K562 (cell line): ENCODE measurements around the gene NDUFB7. TPM values are rescaled to one million over a fixed set of nuclear protein-coding genes. Genes with fewer than 3 reads are reported as not detected.

ENCODE experiments used
- ATAC-seq: fragments of 200-7000 bp; cut with Tn5 transposase; 3 replicates; pipeline ENCODE4 v1.9.1; 2020; ENCODE audit warnings: moderate library complexity
- BruUV-seq: library from RNA; stranded (reverse); fragments of 400-500 nt; replicated peaks from 2 replicates; lab custom pipeline; 2021; lab: Mats Ljungman, UMichigan
- CTCF ChIA-PET: fragments of 300-600 bp; formaldehyde crosslinking; extraction: SDS; loops from one replicate; lab custom pipeline; 2021; ENCODE audit warnings: low intra/inter-chr PET ratio; lab: Yijun Ruan, JAX
- POLR2A ChIA-PET: fragments of 300-600, 350-650 bp; sonication (Branson Sonifier 250); formaldehyde crosslinking; extraction: SDS; loops from one replicate; lab custom pipeline; 2021; ENCODE audit warnings: antibody characterized with exemption, inconsistent platforms; lab: Yijun Ruan, JAX
- DNase-seq, 4 experiments: peaks; one replicate each; pipeline versions ENCODE4 v3.0.0 to v3.0.0-alpha.2; 2011 to 2018; ENCODE audit warnings: low spot score in 3 of 4, mixed read lengths in 3 of 4; ENCODE audit errors: extremely low read depth in 1 of 4
- FAIRE-seq: peaks from 2 replicates; lab custom pipeline; 2011; peaks lifted over from hg19 to GRCh38; lab: Jason Lieb, UNC
- H2AFZ ChIP-seq: 2 replicates; pipeline ENCODE4 v1.6.0; 2011; ENCODE audit warnings: low read depth, low read length, control low read depth, inconsistent platforms
- H3K27ac ChIP-seq: fragments of 200-600 bp; 3 replicates; pipeline ENCODE4 v1.8.0; 2011; ENCODE audit warnings: low read depth, mild to moderate bottlenecking, control low read depth, inconsistent platforms, low read length, moderate library complexity, mixed read lengths; ENCODE audit errors: extremely low read depth
- H3K27me3 ChIP-seq, 2 experiments: fragments of 300-600 bp in 1 of 2; 2 replicates in 1 of 2; 3 replicates in 1 of 2; pipeline versions ENCODE4 v1.6.0 to v1.8.0; 2011; ENCODE audit warnings: inconsistent platforms in 2 of 2, low read length in 2 of 2, mild to moderate bottlenecking in 1 of 2, mixed read lengths in 1 of 2, moderate library complexity in 1 of 2; ENCODE audit not compliant: control insufficient read depth in 2 of 2, insufficient read depth in 2 of 2
- H3K36me3 ChIP-seq: fragments of 300-600 bp; 3 replicates; pipeline ENCODE4 v1.8.0; 2011; ENCODE audit warnings: mild to moderate bottlenecking, low read length, inconsistent platforms; ENCODE audit not compliant: control insufficient read depth, insufficient read depth
- H3K4me1 ChIP-seq, 2 experiments: fragments of 200-600 bp in 1 of 2; replicated peaks in 1 of 2; 2 replicates in 1 of 2; 3 replicates in 1 of 2; pipeline versions ENCODE4 v1.5.1 to v1.8.0; 2011; ENCODE audit warnings: inconsistent platforms in 2 of 2, low read length in 2 of 2, mild to moderate bottlenecking in 1 of 2, mixed read lengths in 1 of 2, moderate library complexity in 1 of 2; ENCODE audit not compliant: control insufficient read depth in 2 of 2, insufficient read depth in 2 of 2
- H3K4me2 ChIP-seq: 2 replicates; pipeline ENCODE4 v1.6.1; 2011; ENCODE audit warnings: low read length, control low read depth, inconsistent platforms, mixed read lengths; ENCODE audit not compliant: insufficient read depth
- H3K4me3 ChIP-seq: fragments of 200-600 bp; sonication (generic), shearing (Covaris generic); 2 replicates; pipeline ENCODE4 v1.5.1; 2016; ENCODE audit warnings: control low read depth, inconsistent platforms
- H3K79me2 ChIP-seq: fragments of 200-600 bp; 3 replicates; pipeline ENCODE4 v1.8.0; 2011; ENCODE audit warnings: low read length, inconsistent platforms; ENCODE audit not compliant: control insufficient read depth, insufficient read depth
- H3K9ac ChIP-seq, 2 experiments: 2 replicates each; pipeline versions ENCODE4 v1.6.0 to v1.6.1; 2011; ENCODE audit warnings: low read depth in 2 of 2, low read length in 2 of 2, control low read depth in 1 of 2, inconsistent platforms in 1 of 2, mild to moderate bottlenecking in 1 of 2, mixed read lengths in 1 of 2; ENCODE audit not compliant: insufficient read depth in 1 of 2
- H3K9me1 ChIP-seq: one replicate; pipeline ENCODE4 v1.6.0; 2011; ENCODE audit warnings: inconsistent platforms, mild to moderate bottlenecking, low read length, moderate library complexity; ENCODE audit not compliant: control insufficient read depth, insufficient read depth
- H3K9me3 ChIP-seq: replicated peaks from 2 replicates; pipeline ENCODE4 v1.5.1; 2011; ENCODE audit warnings: low read depth, low read length, inconsistent platforms; ENCODE audit not compliant: control insufficient read depth, insufficient read depth
- H4K20me1 ChIP-seq: replicated peaks from 2 replicates; pipeline ENCODE4 v1.6.1; 2011; ENCODE audit warnings: low read length, inconsistent platforms, mixed read lengths; ENCODE audit not compliant: control insufficient read depth, insufficient read depth
- BACH1 ChIP-seq: fragments of 200-800 bp; sonication (Bioruptor generic); IDR thresholded peaks from 2 replicates; pipeline ENCODE4 v1.6.1; 2016; ENCODE audit warnings: missing genetic modification characterization, missing compliant biosample characterization
- NFIC ChIP-seq: fragments of 450-650 bp; IDR thresholded peaks from 2 replicates; pipeline ENCODE4 v1.6.1; 2017; ENCODE audit warnings: mild to moderate bottlenecking, inconsistent platforms
- POLR2AphosphoS2 ChIP-seq: IDR thresholded peaks from 2 replicates; pipeline ENCODE4 v1.6.1; 2012; ENCODE audit warnings: low read length, improper control_type of control experiment
- RBBP5 ChIP-seq: fragments of 200-600 bp; sonication (generic); IDR thresholded peaks from 2 replicates; pipeline ENCODE4 v1.6.1; 2012; ENCODE audit warnings: borderline replicate concordance, mild to moderate bottlenecking, low read length, control low read depth, inconsistent platforms; ENCODE audit not compliant: insufficient read depth, poor library complexity, severe bottlenecking
- SAP30 ChIP-seq: fragments of 200-600 bp; sonication (generic); IDR thresholded peaks from 2 replicates; pipeline ENCODE4 v1.6.1; 2012; ENCODE audit warnings: borderline replicate concordance, low read depth, mild to moderate bottlenecking, moderate library complexity, low read length, control low read depth, inconsistent platforms; ENCODE audit not compliant: insufficient read depth, poor library complexity, severe bottlenecking
- ZFP1 ChIP-seq: fragments of 450-650 bp; formaldehyde crosslinking; IDR thresholded peaks from 2 replicates; pipeline ENCODE4 v1.4.0; 2020; ENCODE audit warnings: mild to moderate bottlenecking, mixed read lengths
- ZKSCAN8 ChIP-seq: fragments of 200-800 bp; sonication (Bioruptor generic); IDR thresholded peaks from 2 replicates; pipeline ENCODE4 v1.6.1; 2016; ENCODE audit warnings: missing genetic modification characterization, missing compliant biosample characterization
- ZNF75A ChIP-seq: fragments of 450-650 bp; formaldehyde crosslinking; IDR thresholded peaks from 2 replicates; pipeline ENCODE4 v1.4.0; 2020; ENCODE audit warnings: mild to moderate bottlenecking
- WGBS: fragments of 100-300 bp; shearing (Covaris generic); methylation state at CpG from one replicate; pipeline ENCODE4 v1.1.6; 2016; ENCODE audit warnings: low coverage, mixed read lengths; ENCODE audit not compliant: insufficient coverage; ENCODE audit errors: missing lambda C conversion rate; 5-methylcytosine and 5-hydroxymethylcytosine counted together
- in situ Hi-C: fragments of 300-500 bp; cut with MboI; formaldehyde crosslinking; loops from 4 replicates; pipeline ENCODE4 v1.15.0; 2018; ENCODE audit warnings: inconsistent platforms, mixed read lengths
- intact Hi-C: fragments of 100-400 bp; cut with micrococcal nuclease; formaldehyde crosslinking; loops from 2 replicates; pipeline ENCODE4 v1.14.2; 2022
- polyA plus RNA-seq, 8 experiments: library from polyadenylated mRNA; depleted of rRNA in 4 of 8; stranded (reverse) in 5 of 8; unstranded in 3 of 8; fragments of >200 nt; fragmentation: Nextera tagmentation in 2 of 8; fragmentation: Illumina TruSeq in 1 of 8; extraction: Ambion mirVana in 2 of 8; extraction: Trizol in 1 of 8; gene quantifications; 2 replicates each; pipeline versions ENCODE4 v1.2.1 to v1.2.3, GENCODE V29; 2011 to 2014; ENCODE audit warnings: inconsistent platforms in 1 of 8, missing spikeins in 1 of 8
- total RNA-seq, 7 experiments: library from RNA; depleted of rRNA in 6 of 7; stranded (reverse); fragments of >200 nt in 6 of 7; fragmentation: Illumina TruSeq in 2 of 7; extraction: Trizol in 2 of 7; gene quantifications; 2 replicates each; pipeline versions ENCODE4 v1.2.1 to v1.2.3, GENCODE V29; 2011 to 2021; ENCODE audit warnings: low replicate concordance in 1 of 7
- TF ChIP-seq, protein P1 (sequence below), 2 experiments: fragments of 450-650 bp; conservative IDR thresholded peaks; 2 replicates each; pipeline ENCODE4 v1.6.1; 2017; ENCODE audit warnings: mild to moderate bottlenecking in 2 of 2, moderate library complexity in 2 of 2
- TF ChIP-seq, protein P2 (sequence below), 2 experiments: fragments of 450-650 bp; IDR thresholded peaks; 2 replicates each; pipeline ENCODE4 v1.6.1; 2016
- TF ChIP-seq, protein P3 (sequence below): fragments of 200-800 bp; sonication (Bioruptor generic); IDR thresholded peaks from 2 replicates; pipeline ENCODE4 v1.6.1; 2016; ENCODE audit warnings: missing genetic modification characterization, missing compliant biosample characterization

Gene NDUFB7
- total and polyA plus RNA-seq, 9 of the 15 experiments (the other 6 are each of a cell fraction or from before 2014, with no cell fraction given), result 14.9 to 842 (median 137) TPM

DNA sequence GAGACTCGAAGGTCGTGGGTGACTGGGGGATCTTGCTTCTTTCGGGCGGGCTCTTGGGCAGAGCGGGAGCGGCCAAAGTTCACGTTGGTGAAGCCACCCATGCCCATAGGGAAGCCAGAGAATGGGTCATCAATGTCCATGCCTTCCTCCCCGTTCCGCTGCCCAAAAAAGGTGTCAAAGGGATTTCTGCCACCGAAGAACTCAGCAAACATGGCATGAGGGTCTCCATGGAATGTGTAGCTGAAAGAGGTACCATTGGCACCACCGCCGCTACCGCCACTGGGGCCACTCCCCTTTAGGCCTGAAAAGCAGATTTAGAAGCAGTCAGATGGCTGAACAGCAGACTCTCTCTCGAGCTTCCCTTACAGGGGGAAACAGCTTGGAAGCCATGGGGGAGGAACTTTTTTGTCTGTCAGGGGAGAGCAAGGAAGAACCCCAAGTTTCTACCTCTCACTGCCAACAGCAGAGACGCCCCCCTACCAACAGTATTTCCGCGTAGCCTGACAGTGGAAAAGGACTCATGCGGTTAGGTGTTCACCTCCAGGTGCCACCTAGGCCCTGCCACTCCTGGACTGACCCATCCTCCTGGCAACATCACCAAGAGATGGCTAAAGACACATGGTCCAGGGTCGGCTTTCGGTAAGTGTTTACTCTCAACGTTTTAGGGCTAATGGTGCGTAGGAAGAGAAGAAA lies 55.0 kb downstream of the NDUFB7 start:
- Histone ChIP-seq H3K79me2 (peaks cover 45% of the 10 kb centered on the region), H3K4me2 (peak overlapping the region; percentile 99), H4K20me1 (peaks cover 26% of the 10 kb centered on the region), H2AFZ (no peak overlapping the region), H3K27ac (peak overlapping the region; percentile 99), H3K9me1 (no peaks in the 10 kb centered on the region), H3K9me3 (no peaks in the 10 kb centered on the region), H3K27me3 (no peaks in the 10 kb centered on the region), H3K9ac (peak overlapping the region; percentile 96 to 100), H3K36me3 (peaks cover 38% of the 10 kb centered on the region), H3K4me3 (peak overlapping the region; percentile 98), H3K4me1 (peaks cover 46 to 52% of the 10 kb centered on the region in 2 experiments)
- FAIRE-seq (no peak), ATAC-seq (no peak), DNase-seq (peak in 2 of 4 experiments; percentile 17 to 31)
- ChIA-PET POLR2A (interaction anchor here (0.7 to 6.3 kb wide), 8 partner anchors 9 to 444 kb away, joined by 3 to 70 read pairs (median 7); no protein-coding TSS in a partner anchor), CTCF (interaction anchor here (0.7 to 1.1 kb wide), 2 partner anchors 11 to 20 kb away, joined by 3 read pairs; no protein-coding TSS in a partner anchor)
- intact Hi-C loops, result loop anchor here (5.0 kb wide), 1 partner anchor 35 kb away; no protein-coding TSS in a partner anchor
- 2% methylated on average over 22 of the region's 22 CpGs for WGBS
- in situ Hi-C loops, result no loop called here
- no TSS peak for BruUV-seq
- TF ChIP-seq ZNF75A (CRISPR knock-in tag) (no peak), RBBP5 (peak; percentile 4), ZKSCAN8 (no peak), NFIC (no peak), BACH1 (tag) (no peak), SAP30 (no peak), POLR2AphosphoS2 (0 out of 2 replicates have a peak, but pooled peaks have one; percentile 1), ZFP1 (CRISPR knock-in tag) (peak; percentile 21; the same call in 1 of the 2 replicates)
- TF ChIP-seq, protein P1, sequence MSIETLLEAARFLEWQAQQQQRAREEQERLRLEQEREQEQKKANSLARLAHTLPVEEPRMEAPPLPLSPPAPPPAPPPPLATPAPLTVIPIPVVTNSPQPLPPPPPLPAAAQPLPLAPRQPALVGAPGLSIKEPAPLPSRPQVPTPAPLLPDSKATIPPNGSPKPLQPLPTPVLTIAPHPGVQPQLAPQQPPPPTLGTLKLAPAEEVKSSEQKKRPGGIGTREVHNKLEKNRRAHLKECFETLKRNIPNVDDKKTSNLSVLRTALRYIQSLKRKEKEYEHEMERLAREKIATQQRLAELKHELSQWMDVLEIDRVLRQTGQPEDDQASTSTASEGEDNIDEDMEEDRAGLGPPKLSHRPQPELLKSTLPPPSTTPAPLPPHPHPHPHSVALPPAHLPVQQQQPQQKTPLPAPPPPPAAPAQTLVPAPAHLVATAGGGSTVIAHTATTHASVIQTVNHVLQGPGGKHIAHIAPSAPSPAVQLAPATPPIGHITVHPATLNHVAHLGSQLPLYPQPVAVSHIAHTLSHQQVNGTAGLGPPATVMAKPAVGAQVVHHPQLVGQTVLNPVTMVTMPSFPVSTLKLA (conservative IDR thresholded peaks at IDR 0.05), result no peak
- TF ChIP-seq, protein P2, sequence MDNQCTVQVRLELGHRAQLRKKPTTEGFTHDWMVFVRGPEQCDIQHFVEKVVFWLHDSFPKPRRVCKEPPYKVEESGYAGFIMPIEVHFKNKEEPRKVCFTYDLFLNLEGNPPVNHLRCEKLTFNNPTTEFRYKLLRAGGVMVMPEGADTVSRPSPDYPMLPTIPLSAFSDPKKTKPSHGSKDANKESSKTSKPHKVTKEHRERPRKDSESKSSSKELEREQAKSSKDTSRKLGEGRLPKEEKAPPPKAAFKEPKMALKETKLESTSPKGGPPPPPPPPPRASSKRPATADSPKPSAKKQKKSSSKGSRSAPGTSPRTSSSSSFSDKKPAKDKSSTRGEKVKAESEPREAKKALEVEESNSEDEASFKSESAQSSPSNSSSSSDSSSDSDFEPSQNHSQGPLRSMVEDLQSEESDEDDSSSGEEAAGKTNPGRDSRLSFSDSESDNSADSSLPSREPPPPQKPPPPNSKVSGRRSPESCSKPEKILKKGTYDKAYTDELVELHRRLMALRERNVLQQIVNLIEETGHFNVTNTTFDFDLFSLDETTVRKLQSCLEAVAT (IDR thresholded peaks at IDR 0.05), result 0 out of 4 replicates have a peak, but pooled peaks of 1 of the 2 experiments have one; percentile 24
- TF ChIP-seq, protein P3, sequence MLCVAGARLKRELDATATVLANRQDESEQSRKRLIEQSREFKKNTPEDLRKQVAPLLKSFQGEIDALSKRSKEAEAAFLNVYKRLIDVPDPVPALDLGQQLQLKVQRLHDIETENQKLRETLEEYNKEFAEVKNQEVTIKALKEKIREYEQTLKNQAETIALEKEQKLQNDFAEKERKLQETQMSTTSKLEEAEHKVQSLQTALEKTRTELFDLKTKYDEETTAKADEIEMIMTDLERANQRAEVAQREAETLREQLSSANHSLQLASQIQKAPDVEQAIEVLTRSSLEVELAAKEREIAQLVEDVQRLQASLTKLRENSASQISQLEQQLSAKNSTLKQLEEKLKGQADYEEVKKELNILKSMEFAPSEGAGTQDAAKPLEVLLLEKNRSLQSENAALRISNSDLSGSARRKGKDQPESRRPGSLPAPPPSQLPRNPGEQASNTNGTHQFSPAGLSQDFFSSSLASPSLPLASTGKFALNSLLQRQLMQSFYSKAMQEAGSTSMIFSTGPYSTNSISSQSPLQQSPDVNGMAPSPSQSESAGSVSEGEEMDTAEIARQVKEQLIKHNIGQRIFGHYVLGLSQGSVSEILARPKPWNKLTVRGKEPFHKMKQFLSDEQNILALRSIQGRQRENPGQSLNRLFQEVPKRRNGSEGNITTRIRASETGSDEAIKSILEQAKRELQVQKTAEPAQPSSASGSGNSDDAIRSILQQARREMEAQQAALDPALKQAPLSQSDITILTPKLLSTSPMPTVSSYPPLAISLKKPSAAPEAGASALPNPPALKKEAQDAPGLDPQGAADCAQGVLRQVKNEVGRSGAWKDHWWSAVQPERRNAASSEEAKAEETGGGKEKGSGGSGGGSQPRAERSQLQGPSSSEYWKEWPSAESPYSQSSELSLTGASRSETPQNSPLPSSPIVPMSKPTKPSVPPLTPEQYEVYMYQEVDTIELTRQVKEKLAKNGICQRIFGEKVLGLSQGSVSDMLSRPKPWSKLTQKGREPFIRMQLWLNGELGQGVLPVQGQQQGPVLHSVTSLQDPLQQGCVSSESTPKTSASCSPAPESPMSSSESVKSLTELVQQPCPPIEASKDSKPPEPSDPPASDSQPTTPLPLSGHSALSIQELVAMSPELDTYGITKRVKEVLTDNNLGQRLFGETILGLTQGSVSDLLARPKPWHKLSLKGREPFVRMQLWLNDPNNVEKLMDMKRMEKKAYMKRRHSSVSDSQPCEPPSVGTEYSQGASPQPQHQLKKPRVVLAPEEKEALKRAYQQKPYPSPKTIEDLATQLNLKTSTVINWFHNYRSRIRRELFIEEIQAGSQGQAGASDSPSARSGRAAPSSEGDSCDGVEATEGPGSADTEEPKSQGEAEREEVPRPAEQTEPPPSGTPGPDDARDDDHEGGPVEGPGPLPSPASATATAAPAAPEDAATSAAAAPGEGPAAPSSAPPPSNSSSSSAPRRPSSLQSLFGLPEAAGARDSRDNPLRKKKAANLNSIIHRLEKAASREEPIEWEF, result no peak
